H9 (cell line): ENCODE measurements around the gene PLA2G4C. TPM values are rescaled to one million over a fixed set of nuclear protein-coding genes. Genes with fewer than 3 reads are reported as not detected.

ENCODE experiments used
- DNase-seq: peaks from one replicate; pipeline ENCODE4 v3.0.0-alpha.2; 2017
- H2AFZ ChIP-seq: one replicate; pipeline ENCODE4 v1.6.1; 2013; ENCODE audit warnings: mild to moderate bottlenecking, low read length, control low read depth, moderate library complexity
- H2AK5ac ChIP-seq: 2 replicates; pipeline ENCODE4 v1.6.1; 2013; ENCODE audit warnings: low read length, control low read depth, mixed read lengths; ENCODE audit not compliant: insufficient read length
- H2BK120ac ChIP-seq: one replicate; pipeline ENCODE4 v1.6.1; 2013; ENCODE audit warnings: low read depth, mild to moderate bottlenecking, low read length, control low read depth, inconsistent platforms; ENCODE audit not compliant: poor library complexity, severe bottlenecking
- H2BK12ac ChIP-seq: 2 replicates; pipeline ENCODE4 v1.6.1; 2013; ENCODE audit warnings: low read length, control low read depth, mixed read lengths, low read depth; ENCODE audit not compliant: insufficient read length
- H2BK15ac ChIP-seq: 2 replicates; pipeline ENCODE4 v1.6.1; 2013; ENCODE audit warnings: low read depth, low read length, control low read depth
- H2BK20ac ChIP-seq: one replicate; pipeline ENCODE4 v1.6.1; 2013; ENCODE audit warnings: low read depth, mild to moderate bottlenecking, low read length, control low read depth, inconsistent platforms; ENCODE audit not compliant: poor library complexity, severe bottlenecking
- H2BK5ac ChIP-seq: 2 replicates; pipeline ENCODE4 v1.6.1; 2013; ENCODE audit warnings: low read length, control low read depth, mixed read lengths; ENCODE audit not compliant: insufficient read length
- H3K14ac ChIP-seq: 2 replicates; pipeline ENCODE4 v1.6.1; 2013; ENCODE audit warnings: low read length, control low read depth; ENCODE audit not compliant: insufficient read depth
- H3K18ac ChIP-seq: 2 replicates; pipeline ENCODE4 v1.6.1; 2013; ENCODE audit warnings: low read depth, mild to moderate bottlenecking, mixed read lengths, low read length, control low read depth; ENCODE audit not compliant: insufficient read length
- H3K23ac ChIP-seq: 2 replicates; pipeline ENCODE4 v1.6.1; 2013; ENCODE audit warnings: low read length, control low read depth, mixed read lengths, low read depth; ENCODE audit not compliant: insufficient read length
- H3K23me2 ChIP-seq: 2 replicates; pipeline ENCODE4 v1.6.1; 2013; ENCODE audit warnings: low read depth, mild to moderate bottlenecking, mixed read lengths, low read length, control low read depth; ENCODE audit not compliant: insufficient read length, poor library complexity, severe bottlenecking
- H3K27ac ChIP-seq: 2 replicates; pipeline ENCODE4 v1.5.1; 2013; ENCODE audit warnings: low read length, control low read depth, mixed read lengths, low read depth; ENCODE audit not compliant: insufficient read length
- H3K27me3 ChIP-seq: 2 replicates; pipeline ENCODE4 v1.6.1; 2013; ENCODE audit warnings: low read length, control low read depth, inconsistent platforms; ENCODE audit not compliant: insufficient read depth
- H3K4ac ChIP-seq: 2 replicates; pipeline ENCODE4 v1.6.1; 2013; ENCODE audit warnings: low read depth, mild to moderate bottlenecking, control low read depth, inconsistent platforms, low read length, moderate library complexity
- H3K4me1 ChIP-seq: 2 replicates; pipeline ENCODE4 v1.6.1; 2013; ENCODE audit warnings: low read length, control low read depth, inconsistent platforms; ENCODE audit not compliant: insufficient read depth
- H3K4me2 ChIP-seq: 2 replicates; pipeline ENCODE4 v1.6.1; 2013; ENCODE audit warnings: low read length, control low read depth, mixed read lengths; ENCODE audit not compliant: insufficient read length, insufficient read depth
- H3K56ac ChIP-seq: 2 replicates; pipeline ENCODE4 v1.6.1; 2013; ENCODE audit warnings: low read depth, mild to moderate bottlenecking, mixed read lengths, low read length, control low read depth; ENCODE audit not compliant: insufficient read length
- H3K79me1 ChIP-seq: 2 replicates; pipeline ENCODE4 v1.6.1; 2013; ENCODE audit warnings: low read depth, mild to moderate bottlenecking, moderate library complexity, low read length, control low read depth, inconsistent platforms; ENCODE audit not compliant: insufficient read depth, poor library complexity, severe bottlenecking
- H3K79me2 ChIP-seq: 2 replicates; pipeline ENCODE4 v1.6.1; 2013; ENCODE audit warnings: low read length, control low read depth, inconsistent platforms; ENCODE audit not compliant: insufficient read depth
- H3K9ac ChIP-seq: 2 replicates; pipeline ENCODE4 v1.6.1; 2013; ENCODE audit warnings: low read length, control low read depth, mixed read lengths; ENCODE audit not compliant: insufficient read length; ENCODE audit errors: extremely low read depth
- H3K9me3 ChIP-seq: one replicate; pipeline ENCODE4 v1.6.1; 2013; ENCODE audit warnings: low read depth, low read length, inconsistent platforms; ENCODE audit not compliant: control insufficient read depth
- H3T11ph ChIP-seq: one replicate; pipeline ENCODE4 v1.6.1; 2013; ENCODE audit warnings: mild to moderate bottlenecking, low read length, control low read depth, inconsistent platforms
- H4K20me1 ChIP-seq: one replicate; pipeline ENCODE4 v1.6.1; 2013; ENCODE audit not compliant: control insufficient read depth, insufficient read length, insufficient read depth
- H4K5ac ChIP-seq: 2 replicates; pipeline ENCODE4 v1.6.1; 2013; ENCODE audit warnings: low read depth, mild to moderate bottlenecking, mixed read lengths, low read length, control low read depth; ENCODE audit not compliant: insufficient read length
- H4K8ac ChIP-seq: replicated peaks from 2 replicates; pipeline ENCODE4 v1.6.1; 2013; ENCODE audit warnings: low read length, control low read depth, mixed read lengths, low read depth; ENCODE audit not compliant: insufficient read length
- H4K91ac ChIP-seq: 2 replicates; pipeline ENCODE4 v1.6.1; 2013; ENCODE audit warnings: low read depth, mild to moderate bottlenecking, moderate library complexity, mixed read lengths, low read length, control low read depth; ENCODE audit not compliant: insufficient read length
- H3K27ac Mint-ChIP-seq, 3 experiments: 2 replicates in 2 of 3; 3 replicates in 1 of 3; pipeline ENCODE4 v1.8.0; 2020 to 2021; ENCODE audit warnings: mixed read lengths in 3 of 3, mild to moderate bottlenecking in 1 of 3, moderate library complexity in 1 of 3
- H3K27me3 Mint-ChIP-seq: 2 replicates; pipeline ENCODE4 v1.8.0; 2021; ENCODE audit warnings: low read depth, mild to moderate bottlenecking, moderate library complexity, mixed read lengths
- H3K36me3 Mint-ChIP-seq, 3 experiments: 2 replicates in 2 of 3; 3 replicates in 1 of 3; pipeline ENCODE4 v1.8.0; 2020 to 2021; ENCODE audit warnings: low read depth in 3 of 3, mixed read lengths in 3 of 3; ENCODE audit not compliant: insufficient read depth in 1 of 3
- H3K4me1 Mint-ChIP-seq, 2 experiments: 2 replicates each; pipeline ENCODE4 v1.8.0; 2020; ENCODE audit warnings: mixed read lengths in 2 of 2
- H3K4me3 Mint-ChIP-seq, 2 experiments: 2 replicates in 1 of 2; 3 replicates in 1 of 2; pipeline ENCODE4 v1.8.0; 2020 to 2021; ENCODE audit warnings: mild to moderate bottlenecking in 2 of 2, mixed read lengths in 2 of 2, moderate library complexity in 1 of 2
- H3K9me3 Mint-ChIP-seq, 2 experiments: 2 replicates in 1 of 2; 3 replicates in 1 of 2; pipeline ENCODE4 v1.8.0; 2020; ENCODE audit warnings: mild to moderate bottlenecking in 2 of 2, mixed read lengths in 2 of 2, moderate library complexity in 1 of 2
- WGBS: extraction: QIAGEN DNeasy Blood & Tissue Kit; methylation state at CpG from one replicate; pipeline ENCODE4 v1.1.7; 2013; ENCODE audit warnings: missing lambda C conversion rate, low lambda C conversion rate, mixed read lengths; ENCODE audit not compliant: insufficient read length; ENCODE audit errors: extremely low coverage; 5-methylcytosine and 5-hydroxymethylcytosine counted together
- total RNA-seq: library from RNA; stranded (reverse); gene quantifications from 2 replicates; pipeline ENCODE4 v1.2.1, GENCODE V29; 2021
- TF ChIP-seq, protein P1 (sequence below): fragments of 200-600 bp; sonication (generic); conservative IDR thresholded peaks from 3 replicates; pipeline ENCODE4 v1.8.0; 2021; ENCODE audit warnings: antibody characterized with exemption, mild to moderate bottlenecking

Gene PLA2G4C
- total RNA-seq, 1 experiment from 2014 or later, result 7.0 TPM

DNA sequence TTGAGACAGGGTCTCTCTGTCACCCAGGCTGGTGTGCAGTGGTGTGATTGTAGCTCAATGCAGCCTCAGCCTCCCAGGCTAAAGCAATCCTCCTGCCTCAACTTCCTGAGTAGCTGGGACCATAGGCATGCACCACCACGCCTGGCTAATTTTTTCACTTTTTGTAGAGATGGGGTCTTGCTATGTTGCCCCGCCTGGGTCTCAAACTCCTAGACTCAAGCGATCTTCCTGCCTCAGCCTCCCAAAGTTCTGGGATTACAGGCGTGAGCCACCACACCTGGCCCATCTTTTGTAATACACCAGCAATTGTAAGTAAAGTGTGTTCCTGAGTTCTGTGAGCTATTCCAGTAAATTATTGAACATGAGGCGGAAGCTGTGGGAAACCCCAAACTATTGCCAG lies 6.7 kb downstream of the PLA2G4C start:
- Histone ChIP-seq H4K5ac (no peak overlapping the region), H3K18ac (no peak overlapping the region), H3T11ph (no peak overlapping the region), H3K27me3 (no peaks in the 10 kb centered on the region), H2BK15ac (no peak overlapping the region), H3K9me3 (no peaks in the 10 kb centered on the region), H2BK5ac (no peak overlapping the region), H3K79me1 (no peaks in the 10 kb centered on the region), H3K4ac (no peak overlapping the region), H3K27ac (no peak overlapping the region), H3K56ac (no peak overlapping the region), H3K14ac (no peak overlapping the region), H3K23me2 (no peaks in the 10 kb centered on the region), H4K91ac (no peak overlapping the region), H2BK12ac (no peak overlapping the region), H3K23ac (no peak overlapping the region), H2AFZ (no peak overlapping the region), H3K4me1 (no peaks in the 10 kb centered on the region), H4K8ac (no peak overlapping the region), H4K20me1 (no peaks in the 10 kb centered on the region), H3K9ac (no peak overlapping the region), H3K79me2 (no peaks in the 10 kb centered on the region), H2BK20ac (no peak overlapping the region), H2AK5ac (no peak overlapping the region), H2BK120ac (no peak overlapping the region), H3K4me2 (no peak overlapping the region)
- no peak overlapping the region for H3K4me3 Mint-ChIP-seq
- DNase-seq, result no peak
- WGBS, result no CpG with 5 or more reads among the region's 5 CpGs
- no peaks in the 10 kb centered on the region for H3K36me3 Mint-ChIP-seq
- H3K27me3 Mint-ChIP-seq, result peaks cover 5% of the 10 kb centered on the region
- peaks cover 0 to 8% of the 10 kb centered on the region in 2 experiments; a peak in 3 of 5 replicates for H3K9me3 Mint-ChIP-seq
- TF ChIP-seq, protein P1, sequence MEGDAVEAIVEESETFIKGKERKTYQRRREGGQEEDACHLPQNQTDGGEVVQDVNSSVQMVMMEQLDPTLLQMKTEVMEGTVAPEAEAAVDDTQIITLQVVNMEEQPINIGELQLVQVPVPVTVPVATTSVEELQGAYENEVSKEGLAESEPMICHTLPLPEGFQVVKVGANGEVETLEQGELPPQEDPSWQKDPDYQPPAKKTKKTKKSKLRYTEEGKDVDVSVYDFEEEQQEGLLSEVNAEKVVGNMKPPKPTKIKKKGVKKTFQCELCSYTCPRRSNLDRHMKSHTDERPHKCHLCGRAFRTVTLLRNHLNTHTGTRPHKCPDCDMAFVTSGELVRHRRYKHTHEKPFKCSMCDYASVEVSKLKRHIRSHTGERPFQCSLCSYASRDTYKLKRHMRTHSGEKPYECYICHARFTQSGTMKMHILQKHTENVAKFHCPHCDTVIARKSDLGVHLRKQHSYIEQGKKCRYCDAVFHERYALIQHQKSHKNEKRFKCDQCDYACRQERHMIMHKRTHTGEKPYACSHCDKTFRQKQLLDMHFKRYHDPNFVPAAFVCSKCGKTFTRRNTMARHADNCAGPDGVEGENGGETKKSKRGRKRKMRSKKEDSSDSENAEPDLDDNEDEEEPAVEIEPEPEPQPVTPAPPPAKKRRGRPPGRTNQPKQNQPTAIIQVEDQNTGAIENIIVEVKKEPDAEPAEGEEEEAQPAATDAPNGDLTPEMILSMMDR, result no peak
- H3K27ac Mint-ChIP-seq, result no peak overlapping the region
- H3K4me1 Mint-ChIP-seq, result peaks cover 0 to 2% of the 10 kb centered on the region in 2 experiments; a peak in 1 of 4 replicates
